ENCODE measurements around the gene MALSU1. TPM values are rescaled to one million over a fixed set of nuclear protein-coding genes. Genes with fewer than 3 reads are reported as not detected.

The MALSU1 gene
- total RNA-seq, 1 donor from 2014 or later = 85.9 TPM

GRCh38 chr7:23285657-23286646, 13.2 kb upstream of the MALSU1 start:
- H3K27ac ChIP-seq (replicated peaks) = no peak overlapping the region
- H3K4me3 ChIP-seq = no peak overlapping the region
- no peak for DNase-seq
- H3K4me1 ChIP-seq = no peaks in the 10 kb centered on the region
- H3K27me3 ChIP-seq (ENCODE audit: low read depth) = no peaks in the 10 kb centered on the region
- TF ChIP-seq, protein P1, sequence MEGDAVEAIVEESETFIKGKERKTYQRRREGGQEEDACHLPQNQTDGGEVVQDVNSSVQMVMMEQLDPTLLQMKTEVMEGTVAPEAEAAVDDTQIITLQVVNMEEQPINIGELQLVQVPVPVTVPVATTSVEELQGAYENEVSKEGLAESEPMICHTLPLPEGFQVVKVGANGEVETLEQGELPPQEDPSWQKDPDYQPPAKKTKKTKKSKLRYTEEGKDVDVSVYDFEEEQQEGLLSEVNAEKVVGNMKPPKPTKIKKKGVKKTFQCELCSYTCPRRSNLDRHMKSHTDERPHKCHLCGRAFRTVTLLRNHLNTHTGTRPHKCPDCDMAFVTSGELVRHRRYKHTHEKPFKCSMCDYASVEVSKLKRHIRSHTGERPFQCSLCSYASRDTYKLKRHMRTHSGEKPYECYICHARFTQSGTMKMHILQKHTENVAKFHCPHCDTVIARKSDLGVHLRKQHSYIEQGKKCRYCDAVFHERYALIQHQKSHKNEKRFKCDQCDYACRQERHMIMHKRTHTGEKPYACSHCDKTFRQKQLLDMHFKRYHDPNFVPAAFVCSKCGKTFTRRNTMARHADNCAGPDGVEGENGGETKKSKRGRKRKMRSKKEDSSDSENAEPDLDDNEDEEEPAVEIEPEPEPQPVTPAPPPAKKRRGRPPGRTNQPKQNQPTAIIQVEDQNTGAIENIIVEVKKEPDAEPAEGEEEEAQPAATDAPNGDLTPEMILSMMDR (IDR thresholded peaks at IDR 0.05; ENCODE audit: borderline replicate concordance) = no peak
- intact Hi-C loops (cut with micrococcal nuclease) = no loop called here
- no peaks in the 10 kb centered on the region for H3K9me3 ChIP-seq (replicated peaks)
- H3K36me3 ChIP-seq = no peaks in the 10 kb centered on the region

- Histone ChIP-seq H3K9me3 (replicated peaks) (no peaks in the 10 kb centered on the region), H3K36me3 (no peaks in the 10 kb centered on the region), H3K27me3 (ENCODE audit: low read depth) (no peaks in the 10 kb centered on the region), H3K4me3 (no peak overlapping the region), H3K27ac (replicated peaks) (no peak overlapping the region), H3K4me1 (peaks cover 8% of the 10 kb centered on the region)
- DNase-seq = no peak
- intact Hi-C loops (cut with micrococcal nuclease) = no loop called here
- TF ChIP-seq, protein P1 (IDR thresholded peaks at IDR 0.05; ENCODE audit: borderline replicate concordance) = no peak
Measured at GRCh38 chr7:23287612-23288011, 11.5 kb upstream of the MALSU1 start.

DNA sequence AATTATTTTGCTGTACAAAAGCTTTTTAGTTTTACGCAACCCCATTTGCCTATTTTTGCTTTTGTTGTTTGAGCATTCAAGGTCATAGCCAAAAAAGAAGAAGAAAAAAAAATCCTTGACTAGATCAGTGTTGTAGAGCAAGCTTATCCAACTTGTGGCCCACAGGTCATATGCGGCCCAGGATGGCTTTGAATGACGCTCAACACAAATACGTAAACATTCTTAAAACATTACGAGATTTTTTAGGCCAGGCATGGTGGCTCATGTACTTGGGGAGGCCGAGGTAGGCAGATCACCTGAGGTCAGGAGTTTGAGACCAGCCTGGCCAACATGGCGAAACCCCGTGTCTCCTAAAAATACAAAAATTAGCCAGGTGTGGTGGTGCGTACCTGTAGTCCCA, 8.1 kb upstream of the MALSU1 start:
- H3K4me3 ChIP-seq = no peak overlapping the region
- DNase-seq = no peak
- intact Hi-C loops (cut with micrococcal nuclease) = no loop called here
- no peak overlapping the region for H3K27ac ChIP-seq (replicated peaks)
- H3K9me3 ChIP-seq (replicated peaks) = no peaks in the 10 kb centered on the region
- TF ChIP-seq, protein P1 (IDR thresholded peaks at IDR 0.05; ENCODE audit: borderline replicate concordance) = no peak
- peaks cover 6% of the 10 kb centered on the region for H3K27me3 ChIP-seq (ENCODE audit: low read depth)
- H3K4me1 ChIP-seq = peaks cover 8% of the 10 kb centered on the region
- no peaks in the 10 kb centered on the region for H3K36me3 ChIP-seq

DNA sequence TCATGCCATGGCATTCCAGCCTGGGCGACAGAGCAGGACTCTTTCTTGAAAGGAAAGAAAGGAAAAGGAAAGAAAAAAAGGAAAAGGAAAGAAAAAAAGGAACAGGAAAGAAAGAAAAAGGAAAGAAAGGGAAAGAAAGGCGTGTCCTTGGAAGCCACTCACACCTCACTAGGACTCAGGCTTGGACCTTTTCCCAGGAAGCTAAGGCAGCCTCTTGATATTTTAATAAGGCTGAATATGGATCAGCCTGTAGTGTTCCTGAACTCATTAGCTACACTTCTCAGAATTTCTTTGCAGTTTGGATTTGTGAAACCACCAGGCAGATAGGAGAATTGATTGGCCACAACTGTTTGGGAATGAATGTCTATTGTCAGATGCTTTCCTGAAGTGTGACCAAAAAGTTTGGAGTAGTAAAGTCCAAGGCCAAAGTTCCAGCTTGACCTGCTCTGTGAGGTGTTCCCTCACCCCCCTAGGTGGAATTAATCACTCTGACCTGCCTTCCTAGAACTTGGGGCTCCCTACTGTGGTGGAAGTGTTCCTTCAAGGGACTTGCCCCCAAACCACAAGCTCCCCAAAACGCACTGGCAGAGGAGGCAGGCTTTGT, 7.1 kb upstream of the MALSU1 start:
- intact Hi-C loops (cut with micrococcal nuclease) = no loop called here
- Histone ChIP-seq H3K36me3 (no peaks in the 10 kb centered on the region), H3K27me3 (ENCODE audit: low read depth) (peaks cover 6% of the 10 kb centered on the region), H3K9me3 (replicated peaks) (no peaks in the 10 kb centered on the region), H3K27ac (replicated peaks) (no peak overlapping the region), H3K4me3 (no peak overlapping the region), H3K4me1 (peaks cover 8% of the 10 kb centered on the region)
- TF ChIP-seq, protein P1 (IDR thresholded peaks at IDR 0.05; ENCODE audit: borderline replicate concordance) = no peak
- no peak for DNase-seq

DNA sequence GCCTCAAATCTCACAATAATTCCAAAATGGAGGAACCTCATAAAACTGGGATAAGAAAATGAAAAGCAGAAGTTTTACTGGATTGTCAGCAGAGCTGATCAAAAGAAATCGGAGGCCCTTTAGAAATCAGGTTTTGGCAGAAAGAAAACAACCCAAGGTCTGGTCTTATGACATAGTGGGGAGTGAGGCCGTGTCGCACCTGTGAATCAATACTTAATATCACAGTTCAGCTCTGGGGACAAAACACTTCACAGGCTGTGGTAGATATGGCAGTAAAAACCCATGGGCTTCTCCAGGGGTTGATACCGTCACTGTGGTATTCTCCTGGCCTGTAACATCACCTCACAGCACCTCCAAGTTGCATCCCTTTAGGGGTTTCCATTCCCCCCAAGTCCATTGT, 6.5 kb upstream of the MALSU1 start:
- intact Hi-C loops (cut with micrococcal nuclease) = no loop called here
- H3K27me3 ChIP-seq (ENCODE audit: low read depth) = peaks cover 6% of the 10 kb centered on the region

More for the DNA sequence above, 6.5 kb upstream of the MALSU1 start:
- Histone ChIP-seq H3K27ac (replicated peaks) (no peak overlapping the region), H3K36me3 (no peaks in the 10 kb centered on the region), H3K9me3 (replicated peaks) (no peaks in the 10 kb centered on the region), H3K4me1 (peaks cover 8% of the 10 kb centered on the region), H3K4me3 (no peak overlapping the region)
- DNase-seq = no peak
- TF ChIP-seq, protein P1 (IDR thresholded peaks at IDR 0.05; ENCODE audit: borderline replicate concordance) = no peak
